HepG2 (cell line): ENCODE measurements around the gene PCYT2. TPM values are rescaled to one million over a fixed set of nuclear protein-coding genes. Genes with fewer than 3 reads are reported as not detected.

Experiments used
- CBX5 ChIP-seq: sonication (generic); formaldehyde crosslinking; IDR thresholded peaks from 2 replicates; pipeline ENCODE4 v1.4.0; 2020; ENCODE audit warnings: missing genetic modification reagents, borderline replicate concordance
- FOSL2 ChIP-seq: sonication (generic); formaldehyde crosslinking; IDR thresholded peaks from 2 replicates; pipeline ENCODE4 v1.4.0; 2020; ENCODE audit warnings: missing genetic modification reagents
- KLF12 ChIP-seq: sonication (generic); formaldehyde crosslinking; IDR thresholded peaks from 2 replicates; pipeline ENCODE4 v1.4.0; 2020; ENCODE audit warnings: missing genetic modification reagents, borderline replicate concordance
- MZF1 ChIP-seq: sonication (generic); formaldehyde crosslinking; IDR thresholded peaks from 2 replicates; pipeline ENCODE4 v1.8.1; 2023; ENCODE audit warnings: mild to moderate bottlenecking, missing genetic modification reagents, borderline replicate concordance
- NFKBIZ ChIP-seq: IDR thresholded peaks from 2 replicates; pipeline ENCODE4 v1.6.1; 2018; ENCODE audit warnings: missing genetic modification reagents, missing compliant biosample characterization
- TARDBP ChIP-seq: sonication (generic); formaldehyde crosslinking; IDR thresholded peaks from 2 replicates; pipeline ENCODE4 v1.8.0; 2022; ENCODE audit warnings: mild to moderate bottlenecking, missing genetic modification reagents
- U2AF2 ChIP-seq: fragments of 200-400 bp; formaldehyde crosslinking; IDR thresholded peaks from 2 replicates; pipeline ENCODE4 v1.6.1; 2017; ENCODE audit warnings: low read depth, mild to moderate bottlenecking, low read length
- ZNF136 ChIP-seq: sonication (generic); formaldehyde crosslinking; IDR thresholded peaks from 2 replicates; pipeline ENCODE4 v1.8.1; 2022; ENCODE audit warnings: low read depth, mild to moderate bottlenecking, moderate library complexity, missing genetic modification reagents
- ZNF33B ChIP-seq: sonication (generic); formaldehyde crosslinking; IDR thresholded peaks from 2 replicates; pipeline ENCODE4 v1.5.1; 2020; ENCODE audit warnings: mild to moderate bottlenecking, missing genetic modification reagents
- ZNF570 ChIP-seq: sonication (generic); formaldehyde crosslinking; IDR thresholded peaks from 2 replicates; pipeline ENCODE4 v1.4.0; 2020; ENCODE audit warnings: mild to moderate bottlenecking, missing genetic modification reagents, borderline replicate concordance
- ZNF678 ChIP-seq: sonication (generic); formaldehyde crosslinking; IDR thresholded peaks from 2 replicates; pipeline ENCODE4 v1.4.0; 2020; ENCODE audit warnings: mild to moderate bottlenecking, missing genetic modification reagents
- polyA plus RNA-seq, 8 experiments: library from polyadenylated mRNA; depleted of rRNA in 3 of 8; stranded (reverse) in 7 of 8; unstranded in 1 of 8; fragments of >200 nt; fragmentation: Illumina TruSeq in 4 of 8; extraction: Trizol in 4 of 8; gene quantifications; 2 replicates each; pipeline versions ENCODE4 v1.2.1 to v1.2.3, GENCODE V29; 2011 to 2016; ENCODE audit warnings: low read depth in 4 of 8, missing spikeins in 1 of 8, mixed read lengths in 1 of 8; ENCODE audit not compliant: insufficient read depth in 1 of 8
- total RNA-seq, 5 experiments: library from RNA; depleted of rRNA; stranded (reverse); fragments of >200 nt; fragmentation: Illumina TruSeq; extraction: Trizol; gene quantifications; 2 replicates each; pipeline ENCODE4 v1.2.3, GENCODE V29; 2016; ENCODE audit warnings: low read depth in 1 of 5
- TF ChIP-seq, protein P1 (sequence below): sonication (generic); formaldehyde crosslinking; IDR thresholded peaks from 2 replicates; pipeline ENCODE4 v1.5.1; 2020; ENCODE audit warnings: missing genetic modification reagents, mild to moderate bottlenecking, borderline replicate concordance
- TF ChIP-seq, protein P2 (sequence below): sonication (generic); formaldehyde crosslinking; IDR thresholded peaks from 2 replicates; pipeline ENCODE4 v1.5.1; 2020; ENCODE audit warnings: mild to moderate bottlenecking, missing genetic modification reagents, moderate library complexity
- TF ChIP-seq, protein P3 (sequence below): IDR thresholded peaks from 2 replicates; pipeline ENCODE4 v1.6.1; 2016; ENCODE audit warnings: low read depth, borderline replicate concordance
- TF ChIP-seq, protein P4 (sequence below): sonication (generic); formaldehyde crosslinking; IDR thresholded peaks from 2 replicates; pipeline ENCODE4 v1.4.0; 2020; ENCODE audit warnings: missing genetic modification reagents
- TF ChIP-seq, protein P5 (sequence below): conservative IDR thresholded peaks from 2 replicates; pipeline ENCODE4 v1.6.1; 2018; ENCODE audit warnings: missing genetic modification reagents

Gene PCYT2
- total and polyA plus RNA-seq, 2 of the 13 experiments (the other 11 are each of a cell fraction or from before 2014, with no cell fraction given) = 147 to 297 TPM

DNA sequence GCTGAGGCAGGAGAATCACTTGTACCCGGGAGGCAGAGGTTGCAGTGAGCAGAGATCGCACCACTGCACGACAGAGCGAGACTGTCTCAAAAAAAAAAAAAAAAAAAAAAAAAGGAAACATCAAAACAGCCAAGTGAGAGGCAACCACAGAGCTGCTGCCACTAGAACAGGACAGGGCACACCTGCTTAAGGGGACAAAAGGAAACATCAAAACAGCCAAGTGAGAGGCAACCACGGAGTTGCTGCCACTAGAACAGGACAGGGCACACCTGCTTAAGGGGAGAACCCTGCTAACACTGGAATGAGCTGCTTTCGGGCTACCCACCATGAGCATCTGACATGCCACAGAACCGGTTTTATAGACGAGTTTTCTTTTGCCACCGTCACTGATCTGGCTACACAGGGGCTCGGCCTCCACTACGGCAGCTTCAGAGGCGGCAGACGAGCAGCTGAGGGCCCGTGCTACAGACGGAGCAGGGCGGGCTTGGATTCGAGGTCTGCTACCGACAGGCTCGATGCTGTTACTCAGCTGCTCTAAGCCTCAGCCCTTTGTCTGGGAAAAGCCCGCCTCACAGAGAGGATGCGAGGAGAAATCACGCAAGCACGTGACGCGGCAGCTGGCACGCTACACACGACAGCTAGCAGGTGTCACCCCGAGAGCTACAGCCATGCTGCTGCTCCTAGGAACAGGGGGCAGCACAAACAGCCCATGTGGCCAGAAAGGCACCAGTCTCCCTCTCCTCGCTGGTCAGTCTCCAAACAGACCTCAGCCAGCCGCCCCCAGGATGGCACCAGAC is 52.8 kb downstream of the PCYT2 start (continued):
- peak; percentile 16; the same call in 1 of the 2 replicates for TF ChIP-seq ZNF678 (CRISPR knock-in tag)
- TF ChIP-seq ZNF570 = no peak
- TF ChIP-seq KLF12 = no peak
- TF ChIP-seq, protein P1, sequence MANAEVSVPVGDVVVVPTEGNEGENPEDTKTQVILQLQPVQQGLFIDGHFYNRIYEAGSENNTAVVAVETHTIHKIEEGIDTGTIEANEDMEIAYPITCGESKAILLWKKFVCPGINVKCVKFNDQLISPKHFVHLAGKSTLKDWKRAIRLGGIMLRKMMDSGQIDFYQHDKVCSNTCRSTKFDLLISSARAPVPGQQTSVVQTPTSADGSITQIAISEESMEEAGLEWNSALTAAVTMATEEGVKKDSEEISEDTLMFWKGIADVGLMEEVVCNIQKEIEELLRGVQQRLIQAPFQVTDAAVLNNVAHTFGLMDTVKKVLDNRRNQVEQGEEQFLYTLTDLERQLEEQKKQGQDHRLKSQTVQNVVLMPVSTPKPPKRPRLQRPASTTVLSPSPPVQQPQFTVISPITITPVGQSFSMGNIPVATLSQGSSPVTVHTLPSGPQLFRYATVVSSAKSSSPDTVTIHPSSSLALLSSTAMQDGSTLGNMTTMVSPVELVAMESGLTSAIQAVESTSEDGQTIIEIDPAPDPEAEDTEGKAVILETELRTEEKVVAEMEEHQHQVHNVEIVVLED = no peak
- TF ChIP-seq CBX5 (CRISPR knock-in tag) = no peak
- TF ChIP-seq, protein P2, sequence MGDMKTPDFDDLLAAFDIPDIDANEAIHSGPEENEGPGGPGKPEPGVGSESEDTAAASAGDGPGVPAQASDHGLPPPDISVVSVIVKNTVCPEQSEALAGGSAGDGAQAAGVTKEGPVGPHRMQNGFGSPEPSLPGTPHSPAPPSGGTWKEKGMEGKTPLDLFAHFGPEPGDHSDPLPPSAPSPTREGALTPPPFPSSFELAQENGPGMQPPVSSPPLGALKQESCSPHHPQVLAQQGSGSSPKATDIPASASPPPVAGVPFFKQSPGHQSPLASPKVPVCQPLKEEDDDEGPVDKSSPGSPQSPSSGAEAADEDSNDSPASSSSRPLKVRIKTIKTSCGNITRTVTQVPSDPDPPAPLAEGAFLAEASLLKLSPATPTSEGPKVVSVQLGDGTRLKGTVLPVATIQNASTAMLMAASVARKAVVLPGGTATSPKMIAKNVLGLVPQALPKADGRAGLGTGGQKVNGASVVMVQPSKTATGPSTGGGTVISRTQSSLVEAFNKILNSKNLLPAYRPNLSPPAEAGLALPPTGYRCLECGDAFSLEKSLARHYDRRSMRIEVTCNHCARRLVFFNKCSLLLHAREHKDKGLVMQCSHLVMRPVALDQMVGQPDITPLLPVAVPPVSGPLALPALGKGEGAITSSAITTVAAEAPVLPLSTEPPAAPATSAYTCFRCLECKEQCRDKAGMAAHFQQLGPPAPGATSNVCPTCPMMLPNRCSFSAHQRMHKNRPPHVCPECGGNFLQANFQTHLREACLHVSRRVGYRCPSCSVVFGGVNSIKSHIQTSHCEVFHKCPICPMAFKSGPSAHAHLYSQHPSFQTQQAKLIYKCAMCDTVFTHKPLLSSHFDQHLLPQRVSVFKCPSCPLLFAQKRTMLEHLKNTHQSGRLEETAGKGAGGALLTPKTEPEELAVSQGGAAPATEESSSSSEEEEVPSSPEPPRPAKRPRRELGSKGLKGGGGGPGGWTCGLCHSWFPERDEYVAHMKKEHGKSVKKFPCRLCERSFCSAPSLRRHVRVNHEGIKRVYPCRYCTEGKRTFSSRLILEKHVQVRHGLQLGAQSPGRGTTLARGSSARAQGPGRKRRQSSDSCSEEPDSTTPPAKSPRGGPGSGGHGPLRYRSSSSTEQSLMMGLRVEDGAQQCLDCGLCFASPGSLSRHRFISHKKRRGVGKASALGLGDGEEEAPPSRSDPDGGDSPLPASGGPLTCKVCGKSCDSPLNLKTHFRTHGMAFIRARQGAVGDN (CRISPR knock-in tag) = peak; percentile 61; the same call in 1 of the 2 replicates
- TF ChIP-seq U2AF2 = no peak
- no peak for TF ChIP-seq ZNF136 (CRISPR knock-in tag)
- TF ChIP-seq, protein P3, sequence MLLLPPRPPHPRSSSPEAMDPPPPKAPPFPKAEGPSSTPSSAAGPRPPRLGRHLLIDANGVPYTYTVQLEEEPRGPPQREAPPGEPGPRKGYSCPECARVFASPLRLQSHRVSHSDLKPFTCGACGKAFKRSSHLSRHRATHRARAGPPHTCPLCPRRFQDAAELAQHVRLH = no peak
- TF ChIP-seq, protein P4, sequence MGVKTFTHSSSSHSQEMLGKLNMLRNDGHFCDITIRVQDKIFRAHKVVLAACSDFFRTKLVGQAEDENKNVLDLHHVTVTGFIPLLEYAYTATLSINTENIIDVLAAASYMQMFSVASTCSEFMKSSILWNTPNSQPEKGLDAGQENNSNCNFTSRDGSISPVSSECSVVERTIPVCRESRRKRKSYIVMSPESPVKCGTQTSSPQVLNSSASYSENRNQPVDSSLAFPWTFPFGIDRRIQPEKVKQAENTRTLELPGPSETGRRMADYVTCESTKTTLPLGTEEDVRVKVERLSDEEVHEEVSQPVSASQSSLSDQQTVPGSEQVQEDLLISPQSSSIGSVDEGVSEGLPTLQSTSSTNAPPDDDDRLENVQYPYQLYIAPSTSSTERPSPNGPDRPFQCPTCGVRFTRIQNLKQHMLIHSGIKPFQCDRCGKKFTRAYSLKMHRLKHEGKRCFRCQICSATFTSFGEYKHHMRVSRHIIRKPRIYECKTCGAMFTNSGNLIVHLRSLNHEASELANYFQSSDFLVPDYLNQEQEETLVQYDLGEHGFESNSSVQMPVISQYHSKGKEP (CRISPR knock-in tag) = no peak
- TF ChIP-seq, protein P5, sequence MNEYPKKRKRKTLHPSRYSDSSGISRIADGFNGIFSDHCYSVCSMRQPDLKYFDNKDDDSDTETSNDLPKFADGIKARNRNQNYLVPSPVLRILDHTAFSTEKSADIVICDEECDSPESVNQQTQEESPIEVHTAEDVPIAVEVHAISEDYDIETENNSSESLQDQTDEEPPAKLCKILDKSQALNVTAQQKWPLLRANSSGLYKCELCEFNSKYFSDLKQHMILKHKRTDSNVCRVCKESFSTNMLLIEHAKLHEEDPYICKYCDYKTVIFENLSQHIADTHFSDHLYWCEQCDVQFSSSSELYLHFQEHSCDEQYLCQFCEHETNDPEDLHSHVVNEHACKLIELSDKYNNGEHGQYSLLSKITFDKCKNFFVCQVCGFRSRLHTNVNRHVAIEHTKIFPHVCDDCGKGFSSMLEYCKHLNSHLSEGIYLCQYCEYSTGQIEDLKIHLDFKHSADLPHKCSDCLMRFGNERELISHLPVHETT (CRISPR knock-in tag) = no peak
- TF ChIP-seq TARDBP (CRISPR knock-in tag) = no peak
- TF ChIP-seq MZF1 (CRISPR knock-in tag) = no peak
- TF ChIP-seq FOSL2 = no peak
- TF ChIP-seq ZNF33B (CRISPR knock-in tag) = no peak
- no peak for TF ChIP-seq NFKBIZ (CRISPR knock-in tag)
